MV-4-11 (cell line): Measurements from ENCODE around the gene KDM5B.

Experiments
- DNase-seq: peaks from one replicate; lab custom pipeline; 2025; lab: John Stamatoyannopoulos, UW

KDM5B gene

DNA sequence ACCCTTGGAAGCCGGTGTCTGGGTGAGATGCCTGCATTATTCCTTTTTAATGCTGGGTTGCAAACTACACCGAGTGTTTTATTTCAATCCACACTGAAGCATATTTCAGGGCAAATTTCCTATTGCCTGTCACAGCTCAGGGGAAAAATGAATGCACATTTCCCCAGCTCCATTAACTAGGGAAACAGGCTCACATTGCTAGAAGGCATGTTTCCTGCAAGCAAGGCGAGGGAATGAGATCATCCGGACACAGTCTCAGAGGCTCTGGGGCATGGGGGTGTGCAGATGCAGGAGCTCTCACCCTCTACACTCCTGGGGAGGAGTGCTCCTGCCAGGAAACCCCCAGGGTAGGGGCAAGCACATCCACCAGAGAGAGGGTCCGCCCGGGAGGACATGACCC lies 122.6 kb downstream of the KDM5B start:
- no peak for DNase-seq

DNA sequence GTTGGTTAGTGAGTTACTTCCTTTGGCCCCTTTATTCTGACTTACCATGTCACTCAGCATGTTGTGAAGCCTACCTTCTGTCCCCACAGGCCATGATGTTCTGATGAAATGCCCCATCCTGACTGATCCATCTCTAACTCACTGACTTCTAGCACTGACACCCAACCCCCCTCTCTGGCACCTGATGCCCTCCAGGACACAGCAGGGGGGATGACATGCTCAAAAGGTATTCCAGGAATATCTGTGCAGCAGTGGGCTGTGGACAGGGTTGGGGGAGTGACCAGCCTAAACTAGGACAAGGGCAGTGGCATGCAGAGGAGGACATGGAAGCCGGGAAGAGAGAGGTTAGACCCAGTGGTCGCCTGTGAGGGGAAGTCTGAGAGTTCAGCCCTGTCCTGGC lies 123.5 kb downstream of the KDM5B start:
- no peak for DNase-seq

DNA sequence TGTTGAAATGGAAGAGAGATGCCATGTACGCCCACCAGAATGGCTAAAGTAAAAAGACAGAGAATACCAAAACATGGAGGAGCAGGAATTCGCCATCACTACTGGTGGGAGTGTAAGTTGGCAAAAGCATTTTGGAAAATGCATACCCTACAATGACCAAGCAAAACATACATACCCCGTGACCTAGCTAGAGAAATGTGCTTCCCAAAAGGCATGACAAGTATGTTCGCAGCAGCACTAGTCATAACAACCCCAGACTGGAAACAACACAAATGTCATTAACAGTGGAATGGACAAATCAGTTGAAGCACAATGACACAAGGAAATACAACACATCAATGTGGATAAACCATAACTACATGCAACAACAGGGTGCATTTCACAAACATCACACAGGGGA lies 125.2 kb downstream of the KDM5B start:
- no peak for DNase-seq

DNA sequence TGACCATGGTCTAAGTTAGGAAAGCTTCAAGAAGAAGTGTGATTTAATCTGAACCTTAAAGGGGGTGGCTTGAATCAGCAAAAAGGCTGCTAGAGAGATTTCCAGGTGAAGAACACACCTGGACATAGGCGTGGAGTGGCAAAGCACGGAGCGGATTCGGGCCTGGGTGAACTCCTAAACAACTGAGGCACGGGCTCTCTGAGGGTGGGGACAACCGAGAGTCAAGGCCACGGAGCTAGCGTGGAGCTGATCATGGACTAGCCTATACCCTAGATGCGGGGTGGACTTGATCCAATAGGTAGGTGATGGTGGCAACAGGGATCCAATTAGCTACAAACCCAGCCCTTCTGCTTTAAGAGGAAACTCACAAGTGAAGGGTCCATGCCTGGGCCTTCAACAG lies 125.7 kb downstream of the KDM5B start:
- no peak for DNase-seq

DNA sequence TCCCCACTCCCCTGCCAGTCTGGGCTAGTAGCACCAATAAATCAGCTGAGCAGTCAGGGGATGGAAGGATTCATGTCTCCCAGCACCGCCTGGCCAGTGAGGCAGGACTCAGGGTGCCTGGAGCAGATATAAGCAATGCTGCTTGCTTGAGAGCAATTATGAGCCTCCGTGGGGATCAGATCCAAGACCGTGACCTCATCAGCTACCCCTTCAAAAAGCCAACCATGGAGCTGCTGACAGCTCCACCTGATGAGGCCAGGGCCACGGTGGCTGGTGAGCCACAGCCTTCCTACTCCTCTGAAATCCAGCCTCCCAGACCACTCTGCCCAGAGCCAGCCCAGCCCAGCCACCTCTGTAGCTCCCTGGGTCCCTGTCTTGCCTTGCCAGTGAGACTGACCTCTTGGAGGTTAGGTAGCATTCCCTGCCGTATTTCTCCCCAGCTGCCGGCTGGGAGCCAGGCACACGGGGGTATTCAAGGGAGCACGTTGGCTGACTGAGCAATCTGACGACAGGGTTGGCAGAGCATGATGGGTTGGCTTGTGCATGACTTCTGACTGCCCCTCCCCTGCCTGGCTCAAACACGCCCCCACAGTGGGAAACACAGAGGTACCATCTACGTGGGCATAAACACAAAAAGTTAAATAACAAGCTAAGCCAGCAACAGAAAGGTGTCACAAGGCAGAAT lies 126.3 kb downstream of the KDM5B start:
- DNase-seq = no peak

DNA sequence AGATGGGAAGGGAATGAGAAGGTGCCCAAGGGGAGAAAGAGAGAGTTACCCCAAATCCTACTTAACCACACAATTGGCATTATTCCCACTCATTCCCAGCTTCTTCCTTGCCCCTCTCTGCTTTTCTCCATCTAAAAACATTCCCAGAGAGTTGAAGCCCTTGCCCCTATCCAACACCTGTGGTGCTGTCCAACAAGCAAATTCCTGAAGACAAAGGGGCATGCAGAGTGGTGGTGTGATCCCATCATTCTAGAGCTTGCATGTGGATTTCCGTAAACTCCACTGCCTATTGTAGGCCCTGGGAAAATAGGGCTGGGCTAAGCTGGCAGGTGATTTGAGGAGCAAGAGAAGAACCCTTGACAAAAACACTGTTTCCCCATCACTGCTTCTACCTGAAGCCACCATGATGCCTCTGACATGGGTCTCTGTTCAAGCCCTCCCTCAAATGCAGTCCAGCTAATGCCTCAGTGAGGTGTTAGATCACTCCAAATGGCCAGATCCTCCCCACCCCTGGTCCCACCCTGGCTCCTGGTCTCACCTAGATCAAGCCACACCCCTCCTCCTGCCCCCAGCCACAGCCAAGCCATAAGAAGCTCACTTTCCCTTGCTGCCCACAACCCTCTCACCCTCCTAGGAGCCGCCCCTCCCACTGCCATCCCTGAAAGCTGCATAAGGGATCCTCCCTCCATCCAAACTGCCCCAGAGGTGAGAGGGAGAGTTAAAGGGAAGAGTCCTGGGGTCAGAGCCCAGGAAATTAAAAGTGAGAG lies 127.5 kb downstream of the KDM5B start:
- no peak for DNase-seq

DNA sequence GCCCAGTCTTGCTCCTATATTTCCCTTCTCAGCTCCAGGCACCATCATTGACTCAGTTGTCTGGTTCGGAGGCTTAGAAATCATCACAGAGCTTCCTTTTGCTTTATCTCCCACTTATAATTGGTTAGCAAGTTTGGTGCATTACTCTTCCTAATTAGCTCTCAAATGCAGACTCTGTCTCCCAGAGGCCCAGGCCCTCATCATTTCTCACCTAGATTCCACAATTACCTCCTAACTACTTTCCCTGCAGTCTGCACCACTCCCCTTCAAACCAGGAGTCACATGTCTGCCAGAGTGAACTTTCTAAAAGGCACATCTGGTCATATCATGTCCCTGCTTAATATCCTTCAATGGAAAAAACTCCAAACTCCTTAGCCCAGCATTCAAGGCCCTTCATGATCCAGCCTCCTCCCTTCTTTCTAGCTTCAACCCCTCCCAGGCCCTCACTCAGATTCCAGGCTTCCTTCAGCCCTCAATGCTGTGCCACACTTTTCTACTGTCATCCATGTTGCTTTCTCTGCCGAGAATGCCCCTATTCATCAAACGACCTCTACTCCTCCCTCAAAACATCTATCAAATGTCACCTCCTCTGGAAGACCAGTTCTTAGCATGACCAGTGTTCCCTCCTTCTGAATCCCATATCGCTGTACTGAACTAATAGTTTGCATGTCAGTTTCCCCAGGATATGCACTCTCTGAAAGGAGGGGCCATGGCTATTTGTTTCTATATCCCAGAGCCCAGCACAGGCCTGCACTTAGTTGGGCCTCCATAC lies 128.6 kb downstream of the KDM5B start:
- no peak for DNase-seq

DNA sequence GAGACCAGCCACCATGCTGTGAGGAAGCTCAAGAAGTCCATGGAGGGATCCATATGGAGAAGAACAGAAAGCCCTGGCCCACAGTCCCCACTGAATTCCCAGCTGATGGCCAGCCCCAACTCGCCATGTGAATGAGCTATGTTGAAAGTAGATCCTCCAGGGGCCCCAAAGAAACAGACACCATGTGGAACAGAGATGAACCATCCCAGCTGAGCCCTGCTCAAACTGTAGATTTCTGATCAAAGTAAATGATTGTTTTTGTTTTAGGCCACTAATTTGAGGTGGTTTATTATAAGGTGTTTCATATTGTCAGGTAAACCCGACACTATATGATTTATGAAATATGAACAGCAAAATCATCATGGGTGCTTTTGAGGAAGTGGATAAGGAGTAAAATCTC lies 130.8 kb downstream of the KDM5B start:
- no peak for DNase-seq
